Suppressor macrophage (primary cell): ENCODE data around the gene TBL1XR1.
"Not testable (repeated sequence)": the region's sequence is repeated elsewhere in the genome, so short reads cannot be mapped to it uniquely, and the experiment has no call there.

Experiments
- DNase-seq, 4 experiments: peaks; one replicate each; pipeline ENCODE4 v3.0.0-alpha.2; 2020 to 2022

Gene TBL1XR1

GRCh38 chr3:177000159-177000558 lies 197.1 kb downstream of the TBL1XR1 start:
- not testable (repeated sequence) for DNase-seq

- DNase-seq, result no peak
These were observed 201.3 kb downstream of the TBL1XR1 start for GRCh38 chr3:176995946-176996345.

GRCh38 chr3:176994891-176995781 lies 202.1 kb downstream of the TBL1XR1 start:
- no peak for DNase-seq

GRCh38 chr3:176994393-176994792 lies 202.9 kb downstream of the TBL1XR1 start:
- no peak for DNase-seq

- no peak for DNase-seq
These were observed 204.3 kb downstream of the TBL1XR1 start for GRCh38 chr3:176992978-176993377.

GRCh38 chr3:176992565-176992964 lies 204.7 kb downstream of the TBL1XR1 start:
- DNase-seq, result no peak

- no peak for DNase-seq
These were observed 208.5 kb downstream of the TBL1XR1 start for GRCh38 chr3:176988795-176989194.

GRCh38 chr3:176987901-176988650 lies 209.2 kb downstream of the TBL1XR1 start:
- no peak for DNase-seq

- DNase-seq, result no peak
These were observed 218.8 kb downstream of the TBL1XR1 start for GRCh38 chr3:176978441-176978840.

- DNase-seq, result no peak
These were observed 220.0 kb downstream of the TBL1XR1 start for GRCh38 chr3:176977331-176977730.

GRCh38 chr3:176976586-176976985 lies 220.7 kb downstream of the TBL1XR1 start:
- no peak for DNase-seq

- DNase-seq, result no peak
These were observed 223.0 kb downstream of the TBL1XR1 start for GRCh38 chr3:176974279-176974678.

- no peak for DNase-seq
These were observed 225.6 kb downstream of the TBL1XR1 start for GRCh38 chr3:176971613-176972174.

GRCh38 chr3:176970770-176971169 lies 226.5 kb downstream of the TBL1XR1 start:
- no peak for DNase-seq

- DNase-seq, result peak in 2 of 4 experiments; percentile 34 to 38
These were observed 227.8 kb downstream of the TBL1XR1 start for GRCh38 chr3:176969506-176969905.
